Type B pancreatic cell (in vitro differentiated cells): ENCODE measurements around the gene C6orf89. TPM values are rescaled to one million over a fixed set of nuclear protein-coding genes. Genes with fewer than 3 reads are reported as not detected.

ENCODE experiments used
- DNase-seq: peaks from one replicate; pipeline ENCODE4 v3.0.0; 2021; ENCODE audit warnings: mixed read lengths; ENCODE audit not compliant: unreplicated experiment; ENCODE audit errors: extremely low spot score
- H3K27ac Mint-ChIP-seq: 2 replicates; pipeline ENCODE4 v1.8.0; 2021; ENCODE audit warnings: mild to moderate bottlenecking, mixed read lengths
- H3K27me3 Mint-ChIP-seq: 2 replicates; pipeline ENCODE4 v1.8.0; 2021; ENCODE audit warnings: mixed read lengths
- H3K36me3 Mint-ChIP-seq: 2 replicates; pipeline ENCODE4 v1.8.0; 2021; ENCODE audit warnings: mixed read lengths
- H3K4me1 Mint-ChIP-seq: one replicate; pipeline ENCODE4 v1.8.0; 2021; ENCODE audit warnings: mixed read lengths; ENCODE audit not compliant: unreplicated experiment
- H3K4me3 Mint-ChIP-seq: 2 replicates; pipeline ENCODE4 v1.8.0; 2021; ENCODE audit warnings: mild to moderate bottlenecking, mixed read lengths
- H3K9me3 Mint-ChIP-seq: 2 replicates; pipeline ENCODE4 v1.8.0; 2021; ENCODE audit warnings: mixed read lengths
- CTCF ChIP-seq: fragments of 200-600 bp; sonication (generic); conservative IDR thresholded peaks from 2 replicates; pipeline ENCODE4 v1.5.0; 2021; ENCODE audit warnings: antibody characterized with exemption, mild to moderate bottlenecking
- total RNA-seq: library from RNA; stranded (reverse); gene quantifications from 2 replicates; pipeline ENCODE4 v1.2.1, GENCODE V29; 2021; ENCODE audit warnings: low replicate concordance

Gene C6orf89
- total RNA-seq, 1 donor from 2014 or later: 37.9 TPM

- H3K9me3 Mint-ChIP-seq: no peaks in the 10 kb centered on the region
- H3K4me3 Mint-ChIP-seq: no peak overlapping the region
- no peaks in the 10 kb centered on the region for H3K27me3 Mint-ChIP-seq
- H3K4me1 Mint-ChIP-seq: peaks cover 7% of the 10 kb centered on the region
- H3K36me3 Mint-ChIP-seq: peaks cover 11% of the 10 kb centered on the region
- no peak for TF ChIP-seq CTCF
- no peak for DNase-seq
- no peak overlapping the region for H3K27ac Mint-ChIP-seq
Observed at GRCh38 chr6:36963451-36964290, 77.9 kb downstream of the C6orf89 start.

GRCh38 chr6:36964349-36964748 lies 78.6 kb downstream of the C6orf89 start:
- no peaks in the 10 kb centered on the region for H3K9me3 Mint-ChIP-seq
- no peak overlapping the region for H3K27ac Mint-ChIP-seq
- DNase-seq: no peak

GRCh38 chr6:36964908-36965307 lies 79.2 kb downstream of the C6orf89 start:
- no peak overlapping the region for H3K4me3 Mint-ChIP-seq
- DNase-seq: no peak
- peaks cover 7% of the 10 kb centered on the region for H3K4me1 Mint-ChIP-seq
- TF ChIP-seq CTCF: no peak
- no peaks in the 10 kb centered on the region for H3K9me3 Mint-ChIP-seq
- peaks cover 14% of the 10 kb centered on the region for H3K36me3 Mint-ChIP-seq
- H3K27me3 Mint-ChIP-seq: no peaks in the 10 kb centered on the region
- no peak overlapping the region for H3K27ac Mint-ChIP-seq

More at GRCh38 chr6:36964349-36964748, 78.6 kb downstream of the C6orf89 start:
- TF ChIP-seq CTCF: no peak
- Mint-ChIP-seq H3K36me3 (peaks cover 11% of the 10 kb centered on the region), H3K27me3 (no peaks in the 10 kb centered on the region), H3K4me3 (no peak overlapping the region), H3K4me1 (peaks cover 7% of the 10 kb centered on the region)

- no peak for TF ChIP-seq CTCF
- Mint-ChIP-seq H3K9me3 (no peaks in the 10 kb centered on the region), H3K36me3 (peaks cover 15% of the 10 kb centered on the region), H3K4me1 (peaks cover 7% of the 10 kb centered on the region), H3K27me3 (no peaks in the 10 kb centered on the region), H3K4me3 (no peak overlapping the region), H3K27ac (peak overlapping the region; percentile 16)
- DNase-seq: no peak
Observed at GRCh38 chr6:36967301-36967700, 81.5 kb downstream of the C6orf89 start.

- H3K36me3 Mint-ChIP-seq: peaks cover 18% of the 10 kb centered on the region
- H3K4me3 Mint-ChIP-seq: no peak overlapping the region
- no peak for TF ChIP-seq CTCF
- no peaks in the 10 kb centered on the region for H3K27me3 Mint-ChIP-seq
- H3K9me3 Mint-ChIP-seq: no peaks in the 10 kb centered on the region
- peaks cover 5% of the 10 kb centered on the region for H3K4me1 Mint-ChIP-seq
- no peak overlapping the region for H3K27ac Mint-ChIP-seq
- DNase-seq: no peak
Observed at GRCh38 chr6:36967757-36968156, 82.0 kb downstream of the C6orf89 start.
